Fibroblast of peridontal ligament (primary cell): ENCODE results near the gene SPPL2B.
A peak's percentile ranks its signal among the peaks of the same experiment; 100 is the strongest.

Experiments used
- DNase-seq: peaks from one replicate; pipeline ENCODE4 v3.0.0-alpha.2; 2010; ENCODE audit errors: extremely low read depth

SPPL2B gene

DNA sequence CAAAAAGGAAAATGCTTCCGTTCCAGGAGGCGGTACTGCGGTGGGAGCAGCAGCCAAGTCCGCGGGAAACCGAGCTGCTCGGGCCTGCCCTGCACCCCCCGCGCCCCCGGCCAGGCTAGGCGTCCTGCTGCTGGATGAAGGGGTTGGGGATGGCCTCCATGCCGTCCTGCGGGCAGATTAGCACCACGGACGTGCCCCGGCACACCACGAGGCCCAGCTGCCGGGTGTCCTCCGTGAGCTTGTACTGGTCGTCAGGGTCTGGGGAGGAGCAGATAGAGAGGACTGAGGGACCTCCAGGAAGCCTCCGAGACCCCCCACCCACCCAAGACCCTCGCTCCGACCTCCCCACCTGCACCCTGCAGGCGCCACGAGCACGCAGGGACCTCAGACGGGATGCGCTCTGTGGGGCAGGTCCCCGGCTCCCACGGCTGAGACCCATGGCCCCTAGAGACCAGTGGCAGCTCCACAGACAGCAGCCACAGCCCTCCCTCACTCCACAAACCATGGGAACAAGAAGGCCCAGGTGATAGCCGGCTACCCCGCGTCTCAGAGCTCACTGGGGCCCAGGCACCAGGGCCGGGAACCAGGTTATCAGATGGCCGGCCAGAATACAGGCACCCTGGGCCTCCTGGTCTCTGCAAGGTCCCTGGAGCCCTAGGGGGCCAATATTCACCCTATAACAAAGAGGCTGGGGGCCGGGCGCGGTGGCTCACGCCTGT, 6.8 kb upstream of the SPPL2B start:
- DNase-seq: no peak

DNA sequence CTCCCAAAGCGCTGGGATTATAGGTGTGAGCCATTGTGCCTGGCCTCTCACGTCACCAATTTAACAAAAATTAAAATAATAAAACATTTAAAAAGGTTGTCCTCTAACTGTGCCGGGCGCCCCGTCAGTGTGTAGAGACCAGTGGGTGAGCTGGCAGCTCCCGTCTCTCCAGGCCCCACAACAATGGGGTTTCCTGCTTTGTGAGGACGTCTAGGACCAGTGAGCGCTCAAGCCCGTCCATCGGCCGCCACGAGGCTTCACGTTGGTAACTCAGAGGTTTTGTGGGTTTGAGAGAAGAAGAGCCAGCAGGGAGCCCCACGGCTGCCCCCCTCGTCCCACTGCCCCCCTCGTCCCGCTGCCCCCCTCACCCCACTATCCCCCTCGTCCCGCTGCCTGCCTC, 4.8 kb upstream of the SPPL2B start:
- DNase-seq: no peak

DNA sequence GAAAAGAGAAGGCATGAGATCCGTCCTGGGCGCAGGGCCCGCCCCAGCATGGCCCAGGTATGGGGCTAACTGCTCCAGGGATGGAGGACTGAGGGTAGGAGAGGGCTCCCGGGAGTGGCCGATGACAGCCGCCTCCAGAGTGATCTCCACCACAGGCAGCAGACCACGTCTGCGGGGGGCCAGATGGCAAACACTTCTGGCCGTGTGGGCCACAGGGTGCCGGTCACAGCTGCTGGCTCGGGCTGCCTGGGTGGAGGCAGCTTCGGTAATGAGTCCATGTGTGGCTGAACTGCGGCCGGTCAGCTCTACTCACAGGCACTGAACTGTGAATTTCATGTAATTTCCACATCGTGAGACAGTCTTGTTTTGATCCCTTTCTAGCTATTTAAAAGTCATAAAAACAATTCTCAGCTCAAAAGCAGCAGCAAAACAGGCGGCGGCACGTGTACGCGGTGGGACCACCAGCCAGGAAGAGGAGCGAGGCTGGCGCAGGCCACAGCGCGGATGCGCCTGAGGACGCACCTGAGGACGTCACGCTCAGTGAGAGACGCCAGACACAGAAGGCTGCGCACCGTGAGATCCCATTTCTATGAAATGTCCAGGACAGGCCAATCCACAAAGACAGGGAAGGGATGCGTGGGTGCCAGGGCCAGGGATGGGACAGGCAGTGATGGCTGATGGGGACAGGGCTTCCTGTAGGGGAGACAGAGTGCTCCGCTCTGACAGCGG, 4.1 kb upstream of the SPPL2B start:
- no peak for DNase-seq

DNA sequence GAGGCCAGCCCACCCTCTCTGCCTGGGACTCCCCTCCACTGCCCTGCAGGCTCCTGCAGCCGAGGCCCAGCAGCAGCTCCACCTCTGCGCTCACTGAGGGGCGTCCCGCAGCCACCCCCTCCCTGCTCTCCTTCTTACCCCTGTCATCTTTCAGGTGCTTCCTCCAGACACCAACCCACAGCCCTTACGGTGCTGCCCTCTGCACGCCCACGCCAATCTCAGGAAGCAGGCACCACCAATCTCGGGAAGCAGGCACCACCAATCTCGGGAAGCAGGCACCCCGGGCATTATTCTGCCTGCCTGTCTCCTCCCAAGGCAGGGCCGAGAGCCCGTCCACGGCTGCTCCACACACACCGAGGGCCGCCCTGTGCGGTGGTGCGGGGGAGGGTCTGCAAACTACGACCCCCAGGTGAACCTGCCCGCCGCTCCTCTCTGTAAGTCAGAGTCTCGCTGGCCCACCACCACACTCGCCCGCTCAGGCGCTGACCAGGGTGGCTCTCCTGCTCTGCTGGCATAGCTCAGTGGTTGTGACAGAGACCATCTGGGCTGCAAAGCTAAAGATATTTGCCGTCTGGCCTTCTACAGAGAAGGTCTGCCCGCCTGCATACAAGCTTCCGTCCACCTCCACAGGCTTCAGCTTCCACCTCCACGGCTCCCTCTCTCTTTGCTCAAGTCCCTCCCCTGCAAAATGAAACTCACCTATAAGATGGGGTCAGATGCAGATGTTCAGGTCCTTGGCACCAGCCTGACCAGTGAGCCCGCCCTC, 3.0 kb upstream of the SPPL2B start:
- no peak for DNase-seq

DNA sequence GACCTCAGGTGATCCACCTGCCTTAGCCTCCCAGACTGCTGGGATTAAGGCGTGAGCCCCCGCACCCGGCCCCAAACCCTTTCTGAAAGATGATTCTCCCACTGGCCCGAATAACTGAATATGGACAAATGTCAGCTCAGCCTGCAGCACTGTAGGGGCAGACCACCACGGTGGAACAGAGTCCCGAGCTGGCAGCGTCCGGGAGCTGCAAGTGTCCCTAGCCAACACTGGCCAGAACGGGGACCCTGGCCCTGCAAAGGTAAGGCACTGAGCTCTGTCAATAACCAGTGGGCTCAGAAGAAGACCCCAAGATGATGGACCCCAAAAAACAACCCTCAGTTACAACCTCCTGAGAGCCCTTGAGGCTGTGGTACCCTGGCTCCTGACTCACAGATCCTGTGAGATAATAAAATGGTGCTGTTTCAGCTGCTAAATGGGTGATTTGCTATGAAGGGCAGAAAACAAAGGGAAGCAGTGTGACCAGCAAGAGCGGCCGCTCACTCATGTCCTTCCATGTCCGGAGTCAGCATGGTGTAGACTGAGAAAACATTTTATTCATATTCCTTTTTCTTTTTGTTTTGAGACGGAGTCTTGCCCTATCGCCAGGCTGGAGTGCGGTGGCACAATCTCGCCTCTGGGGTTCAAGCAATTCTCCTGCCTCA, 1.7 kb upstream of the SPPL2B start:
- DNase-seq: no peak

DNA sequence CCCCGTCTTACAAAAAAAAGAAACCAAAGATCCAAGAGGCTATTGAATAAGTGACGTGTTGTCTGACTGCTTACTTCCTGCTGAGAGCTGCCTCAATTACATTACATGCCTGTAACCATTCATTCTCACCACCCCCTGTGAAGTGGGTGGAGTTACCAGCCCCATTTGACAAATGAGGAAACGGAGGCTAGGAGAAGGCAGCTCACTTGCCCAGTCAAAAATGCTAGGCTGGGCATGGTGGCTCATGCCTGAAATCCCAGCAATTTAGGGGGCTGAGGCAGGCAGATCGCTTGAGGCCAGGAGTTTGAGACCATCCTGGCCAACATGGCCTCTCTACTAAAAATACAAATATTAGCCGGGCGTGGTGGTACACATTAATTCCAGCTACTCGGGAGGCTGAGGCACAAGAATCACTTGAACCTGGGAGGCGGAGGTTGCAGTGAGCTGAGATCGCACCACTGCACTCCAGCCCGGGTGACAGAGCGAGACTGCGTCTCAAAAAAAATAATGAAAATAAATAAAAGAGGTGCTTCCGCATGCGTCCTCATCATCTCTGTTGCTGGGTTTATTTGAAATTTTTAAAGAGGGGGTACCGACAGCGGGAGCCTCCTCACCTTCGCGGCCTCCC, 597 bp upstream of the SPPL2B start:
- peak; percentile 66 for DNase-seq

DNA sequence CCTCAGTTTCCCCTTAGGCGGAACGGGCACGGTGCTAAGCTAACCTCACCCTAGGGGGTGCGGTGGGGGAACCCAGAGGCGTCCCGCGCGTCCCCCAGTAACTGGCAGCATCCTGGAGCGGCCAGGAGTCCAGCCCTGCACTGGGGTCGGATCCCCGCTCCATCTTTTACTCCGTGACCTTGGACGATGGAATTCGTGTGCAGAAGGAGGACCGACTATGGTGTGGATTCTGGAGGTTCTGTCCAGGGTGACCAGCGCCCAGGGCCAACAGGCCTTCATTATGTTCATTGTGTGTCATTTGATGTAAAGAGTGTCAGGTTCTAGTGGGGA, 630 bp downstream of the SPPL2B start:
- no peak for DNase-seq

DNA sequence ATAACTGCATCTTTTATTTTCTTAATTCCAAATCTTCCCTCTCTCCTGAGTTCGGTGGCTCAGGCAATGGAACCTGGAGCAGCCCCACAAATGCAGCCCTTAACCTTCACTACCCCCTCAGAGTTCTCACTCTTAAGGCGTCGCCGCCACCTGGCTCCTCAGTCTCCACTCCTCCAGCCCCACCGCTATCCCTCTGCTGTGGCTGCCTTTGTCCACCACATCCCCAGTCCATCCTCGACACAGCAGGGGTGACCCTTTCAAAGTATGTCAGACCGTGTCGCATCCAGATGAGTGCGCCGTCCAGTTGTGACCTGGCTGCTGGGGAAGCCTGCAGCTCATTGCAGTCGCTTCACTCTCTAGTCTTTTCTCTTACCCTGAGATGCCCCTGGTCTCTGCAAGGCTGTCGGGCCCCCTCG, 1.0 kb downstream of the SPPL2B start:
- no peak for DNase-seq

DNA sequence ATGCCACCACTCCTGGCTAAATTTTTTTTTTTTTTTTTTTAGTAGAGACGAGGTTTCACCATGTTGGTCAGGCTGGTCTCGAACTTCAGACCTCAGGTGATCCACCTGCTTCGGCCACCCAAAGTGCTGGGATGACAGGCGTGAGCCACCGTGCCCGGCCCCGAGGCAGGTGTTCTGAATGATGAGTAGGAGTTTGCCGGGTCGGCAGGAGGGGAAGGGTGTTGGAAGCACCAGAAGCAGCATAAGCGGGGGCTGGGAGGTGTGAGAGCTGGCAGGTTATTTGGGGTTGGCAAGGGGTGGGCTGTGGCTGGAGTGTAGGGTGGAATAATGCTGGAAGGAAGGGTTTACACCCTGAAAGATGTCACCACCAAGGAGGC, 1.8 kb downstream of the SPPL2B start:
- DNase-seq: no peak

DNA sequence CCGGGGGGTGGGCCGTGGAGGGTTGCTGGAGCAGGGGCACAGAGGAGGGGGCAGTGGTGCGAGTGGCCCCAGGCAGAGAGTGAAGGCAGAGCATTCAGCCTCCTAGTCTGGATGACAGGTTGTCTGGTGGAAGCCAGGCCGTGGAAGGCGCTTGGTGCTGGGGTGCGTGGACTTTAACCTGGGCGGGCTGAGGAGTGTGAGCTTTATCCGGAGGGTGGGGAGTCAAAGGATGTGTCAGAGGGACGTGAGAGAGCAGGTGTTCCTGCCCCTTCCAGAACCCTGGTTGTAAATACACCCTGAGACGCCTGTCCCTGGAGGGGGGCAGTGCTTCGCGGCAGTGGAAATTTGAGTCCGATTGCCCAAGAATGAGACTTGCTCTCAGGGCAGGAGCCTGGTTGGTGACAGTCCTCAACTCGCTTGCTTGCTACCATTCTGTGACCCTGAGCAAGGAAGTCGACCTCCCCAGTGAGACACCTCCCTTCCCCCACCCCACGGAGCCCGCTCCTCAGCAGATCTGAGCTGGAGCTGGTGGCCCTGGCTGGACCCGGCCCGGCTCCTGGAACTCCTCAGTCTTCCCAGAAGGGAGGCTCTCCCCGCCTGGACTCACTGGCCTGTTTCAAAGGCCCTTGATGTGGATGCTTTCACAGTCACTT, 2.3 kb downstream of the SPPL2B start:
- DNase-seq: no peak

DNA sequence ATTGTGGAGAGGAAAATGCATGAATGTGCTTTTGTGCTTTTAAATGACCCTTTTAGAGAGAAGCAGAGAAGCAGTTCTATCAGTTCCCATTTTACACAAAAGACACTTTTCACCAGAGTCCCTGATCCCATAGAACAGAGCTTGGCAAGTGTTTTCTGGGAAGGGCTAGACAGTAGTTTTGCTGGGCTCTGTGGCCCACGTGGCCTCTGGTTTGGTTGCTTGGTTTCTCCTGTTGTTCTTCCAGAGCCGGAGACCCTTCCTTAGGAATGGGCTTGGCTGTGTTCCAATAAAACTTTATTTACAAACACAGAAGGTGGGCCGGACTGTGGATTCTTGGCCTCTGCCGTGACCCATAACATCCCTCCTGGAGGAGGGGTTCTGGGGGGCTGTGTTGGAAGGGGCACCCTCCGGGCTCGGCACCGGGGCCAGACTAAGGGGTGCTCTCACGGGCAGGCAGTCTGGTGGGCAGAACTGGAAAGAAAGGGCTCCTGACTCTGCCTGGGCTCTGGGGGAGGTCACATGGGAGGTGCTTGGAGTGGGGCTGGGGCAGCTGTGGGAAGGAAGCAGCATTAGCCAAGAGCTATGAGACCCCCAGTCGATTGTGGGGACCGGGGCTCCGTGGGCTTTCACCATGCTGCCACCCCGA, 3.2 kb downstream of the SPPL2B start:
- no peak for DNase-seq

DNA sequence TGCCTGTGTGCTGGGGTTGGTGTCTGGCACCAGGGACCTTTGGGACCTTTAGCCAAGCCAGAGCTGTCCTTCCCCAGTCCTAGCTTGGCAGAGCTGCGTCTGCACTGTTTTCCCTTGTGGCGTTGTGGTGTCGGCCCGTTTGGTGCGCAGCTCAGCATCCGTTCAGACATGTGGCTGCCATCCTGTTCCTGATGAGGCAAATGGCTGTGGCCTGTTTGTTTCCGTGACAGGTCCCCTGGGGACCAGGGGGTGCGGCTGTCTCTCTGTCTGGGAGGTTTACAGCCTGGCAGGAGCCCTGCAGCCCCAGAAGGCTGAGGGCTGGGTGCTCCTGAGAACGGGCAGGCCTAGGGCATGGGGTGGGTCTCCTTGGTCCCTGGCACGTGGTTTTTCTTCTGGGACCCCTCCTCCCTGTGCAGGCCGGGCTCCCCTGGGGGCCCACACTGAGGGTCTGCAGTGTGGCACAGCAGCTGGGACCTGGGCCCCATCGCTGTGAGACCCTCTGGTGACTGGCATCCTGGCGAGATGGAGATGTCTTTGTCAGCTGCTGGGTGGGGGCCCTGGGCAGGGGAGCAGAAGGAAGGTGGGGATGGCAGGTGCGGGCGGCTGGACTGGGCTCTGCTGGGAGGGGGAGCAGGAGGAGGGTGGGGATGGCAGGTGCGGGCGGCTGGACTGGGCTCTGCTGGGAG, 4.0 kb downstream of the SPPL2B start:
- no peak for DNase-seq

DNA sequence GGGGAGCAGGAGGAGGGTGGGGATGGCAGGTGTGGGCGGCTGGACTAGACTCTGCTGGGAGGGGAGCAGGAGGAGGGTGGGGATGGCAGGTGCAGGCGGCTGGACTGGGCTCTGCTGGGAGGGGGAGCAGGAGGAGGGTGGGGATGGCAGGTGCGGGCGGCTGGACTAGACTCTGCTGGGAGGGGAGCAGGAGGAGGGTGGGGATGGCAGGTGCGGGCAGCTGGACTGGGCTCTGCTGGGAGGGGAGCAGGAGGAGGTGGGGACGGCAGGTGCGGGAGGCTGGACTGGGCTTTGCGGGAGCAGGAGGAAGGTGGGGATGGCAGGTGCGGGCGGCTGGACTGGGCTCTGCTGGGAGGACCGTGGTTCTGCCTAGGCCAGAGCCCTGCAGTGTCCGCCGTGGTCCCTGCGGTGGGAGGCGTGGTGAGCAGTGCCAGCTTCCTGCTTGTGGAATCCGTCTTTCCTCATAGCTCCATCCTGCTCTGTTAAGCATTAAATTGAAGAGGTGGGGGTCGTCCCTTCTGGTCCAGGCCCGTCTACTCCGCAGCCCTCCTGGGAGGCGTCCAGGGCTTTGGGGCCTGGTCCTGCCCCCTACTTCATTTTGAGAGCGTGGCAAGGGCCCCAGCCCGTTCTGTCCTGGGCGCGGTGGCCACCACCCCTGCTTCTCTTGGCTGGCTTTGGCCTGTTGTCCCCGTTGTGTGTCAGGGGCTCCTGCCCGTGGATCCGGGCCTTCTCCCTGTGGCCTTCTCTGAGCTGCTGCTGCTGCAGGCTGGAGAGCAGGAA, 4.7 kb downstream of the SPPL2B start:
- DNase-seq: no peak

DNA sequence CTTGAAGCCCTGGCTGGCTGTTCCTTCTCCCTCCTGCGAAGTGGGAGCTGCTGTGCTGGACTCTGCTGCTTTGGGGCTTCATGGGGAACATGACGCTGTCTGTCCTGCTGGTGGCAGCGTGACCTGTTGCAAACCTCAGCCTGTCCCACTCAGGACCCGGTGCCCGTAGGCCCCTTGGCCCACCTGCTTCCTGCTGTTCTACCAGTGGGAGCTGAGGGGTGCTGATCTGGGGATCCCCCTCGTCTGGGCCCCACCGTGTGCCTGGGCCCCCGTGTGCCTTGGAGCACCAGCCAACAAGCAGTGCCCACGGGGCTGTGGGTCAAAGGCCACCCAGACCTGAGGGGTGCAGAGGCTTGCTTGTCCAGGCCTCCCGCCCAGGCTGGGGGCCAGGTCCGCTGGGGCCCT, 5.3 kb downstream of the SPPL2B start:
- no peak for DNase-seq

DNA sequence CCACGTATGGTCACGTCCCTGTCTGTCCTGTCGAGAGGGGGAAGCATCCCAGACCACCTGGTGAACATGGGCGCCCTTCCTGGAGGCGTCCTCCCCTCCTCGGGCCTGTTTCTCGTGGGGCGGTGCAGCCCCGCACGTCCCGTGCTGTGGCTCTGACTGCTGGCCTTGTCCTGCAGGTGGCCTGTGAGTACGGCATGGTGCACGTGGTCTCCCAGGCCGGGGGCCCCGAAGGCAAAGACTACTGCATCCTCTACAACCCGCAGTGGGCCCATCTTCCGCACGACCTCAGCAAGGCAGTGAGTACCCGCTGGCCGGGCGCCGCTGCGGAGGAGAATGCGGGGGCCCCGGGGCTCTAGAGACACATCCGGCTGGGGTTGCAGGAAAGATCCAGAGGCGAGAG, 5.9 kb downstream of the SPPL2B start:
- no peak for DNase-seq

DNA sequence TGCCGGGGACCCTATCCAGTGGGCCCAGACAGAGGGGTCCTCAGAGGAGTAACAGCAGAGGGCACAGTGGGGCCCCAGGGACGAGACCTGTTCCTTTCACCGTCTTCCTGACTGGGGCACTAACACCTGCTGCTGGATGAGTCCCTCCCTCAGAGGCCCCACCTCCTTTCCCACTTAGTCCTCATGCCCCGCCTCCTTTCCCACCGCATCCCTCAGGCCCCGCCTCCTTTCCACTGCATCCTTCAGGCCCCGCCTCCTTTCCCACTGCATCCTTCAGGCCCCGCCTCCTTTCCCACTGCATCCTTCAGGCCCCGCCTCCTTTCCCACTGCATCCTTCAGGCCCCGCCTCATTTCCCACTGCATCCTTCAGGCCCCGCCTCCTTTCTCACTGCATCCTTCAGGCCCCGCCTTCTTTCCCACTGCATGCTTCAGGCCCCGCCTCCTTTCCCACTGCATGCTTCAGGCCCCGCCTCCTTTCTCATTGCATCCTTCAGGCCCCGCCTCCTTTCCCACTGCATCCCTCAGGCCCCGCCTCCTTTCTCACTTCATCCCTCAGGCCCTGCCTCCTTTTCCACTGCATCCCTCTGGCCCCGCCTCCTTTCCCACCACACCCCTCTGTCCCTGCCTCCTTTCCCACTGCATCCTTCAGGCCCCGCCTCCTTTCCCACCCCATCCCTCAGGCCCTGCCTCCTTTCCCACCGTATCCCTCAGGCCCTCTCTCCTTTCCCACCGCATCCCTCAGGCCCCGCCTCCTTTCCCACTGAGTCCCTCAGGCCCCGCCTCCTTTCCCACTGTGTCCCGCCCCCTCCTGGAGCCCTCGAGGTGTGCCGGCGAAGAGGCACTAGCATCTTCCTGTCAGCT, 6.7 kb downstream of the SPPL2B start:
- DNase-seq: no peak

DNA sequence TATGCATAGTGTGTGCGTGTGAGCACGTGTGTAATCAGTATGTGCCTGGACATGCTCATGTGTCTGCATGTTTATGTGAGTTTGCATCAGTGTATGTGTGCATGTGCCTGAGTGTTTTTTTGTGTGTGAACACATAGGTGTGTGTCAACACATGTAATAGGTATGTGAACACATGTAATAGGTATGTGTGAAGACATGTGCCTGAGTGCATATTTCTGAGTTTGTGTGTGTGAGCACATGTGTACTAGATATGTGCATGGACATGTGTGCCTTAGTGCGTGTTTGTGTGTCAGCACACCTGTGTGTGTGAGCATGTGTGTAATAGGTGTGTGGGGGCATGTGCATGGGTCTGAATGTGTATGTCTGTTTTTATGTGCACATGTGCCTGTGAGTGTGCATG, 7.4 kb downstream of the SPPL2B start:
- no peak for DNase-seq

DNA sequence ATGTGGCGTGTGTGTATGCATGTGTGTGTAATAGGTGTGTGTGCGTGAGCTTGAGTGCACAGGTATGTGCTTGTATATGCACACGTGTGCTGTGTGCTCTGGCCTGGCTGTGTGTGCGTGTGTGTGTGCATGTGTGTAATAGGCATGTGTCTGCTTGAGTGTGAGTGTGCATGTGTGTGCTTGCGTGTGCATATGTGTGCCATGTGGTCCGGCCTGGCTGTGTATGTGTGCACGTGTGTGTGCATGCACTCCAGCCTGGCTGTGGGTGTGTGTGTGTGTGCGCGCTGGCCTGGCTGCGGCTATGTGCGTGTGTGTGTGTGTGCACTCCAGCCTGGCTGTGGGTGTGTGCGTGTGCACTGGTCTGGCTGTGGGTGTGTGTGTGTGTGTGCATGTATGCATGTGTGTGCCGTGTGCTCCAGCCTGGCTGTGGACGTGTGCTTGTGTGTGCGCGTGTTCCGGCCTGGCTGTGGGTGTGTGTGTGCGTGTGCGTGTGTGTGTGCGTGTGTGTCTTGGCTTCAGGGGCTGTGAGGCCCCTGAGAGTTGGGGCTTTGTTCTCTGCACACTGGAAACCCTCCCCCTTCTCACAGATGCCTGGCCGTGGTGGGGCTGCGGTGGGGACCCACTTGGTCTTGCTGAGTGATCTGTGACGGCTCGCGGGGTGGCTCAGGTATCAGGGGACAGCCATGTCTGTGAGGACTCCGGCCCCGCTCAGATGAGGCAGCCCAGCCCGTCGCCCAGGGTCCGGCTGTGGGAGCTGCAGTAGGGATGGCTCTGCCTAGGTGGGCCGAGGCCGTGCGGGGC, 8.2 kb downstream of the SPPL2B start:
- DNase-seq: no peak
